Panc1 (cell line): ENCODE data around the gene WDR36. TPM values are rescaled to one million over a fixed set of nuclear protein-coding genes. Genes with fewer than 3 reads are reported as not detected.
A peak's percentile ranks its signal among the peaks of the same experiment; 100 is the strongest.

Experiments used
- ATAC-seq: fragments of 200-7000 bp; cut with Tn5 transposase; 2 replicates; pipeline ENCODE4 v1.9.1; 2020; ENCODE audit warnings: mild to moderate bottlenecking, moderate library complexity
- BruUV-seq: library from RNA; stranded (reverse); fragments of 400-500 nt; replicated peaks from 2 replicates; lab custom pipeline; 2021; lab: Mats Ljungman, UMichigan
- CTCF ChIA-PET: fragments of 300-600 bp; sonication (Branson Sonifier 250); formaldehyde crosslinking; loops from one replicate; lab custom pipeline; 2022; ENCODE audit warnings: antibody characterized with exemption; lab: Charles Lee
- POLR2A ChIA-PET: fragments of 300-600 bp; sonication (Branson Sonifier 250); formaldehyde crosslinking; loops from one replicate; lab custom pipeline; 2022; ENCODE audit warnings: antibody characterized with exemption; lab: Charles Lee
- DNase-seq: peaks from one replicate; pipeline ENCODE4 v3.0.0-alpha.2; 2010; ENCODE audit warnings: low read depth, low spot score
- H3K27ac ChIP-seq: 2 replicates; pipeline ENCODE4 v1.5.1; 2011; ENCODE audit warnings: mild to moderate bottlenecking, low read length, inconsistent platforms
- H3K27me3 ChIP-seq: fragments of 200-500 bp; sonication (Bioruptor generic); 2 replicates; pipeline ENCODE4 v1.6.0; 2014; ENCODE audit warnings: low read length, inconsistent platforms; ENCODE audit not compliant: control insufficient read depth, insufficient read depth
- H3K36me3 ChIP-seq: fragments of 200-500 bp; sonication (Bioruptor generic); 2 replicates; pipeline ENCODE4 v1.5.1; 2014; ENCODE audit warnings: inconsistent platforms, mild to moderate bottlenecking, low read length, moderate library complexity; ENCODE audit not compliant: control insufficient read depth, insufficient read depth
- H3K4me1 ChIP-seq: 2 replicates; pipeline ENCODE4 v1.5.1; 2011; ENCODE audit warnings: inconsistent platforms, mild to moderate bottlenecking, low read length, moderate library complexity; ENCODE audit not compliant: control insufficient read depth, insufficient read depth
- H3K4me3 ChIP-seq, 2 experiments: 2 replicates each; pipeline ENCODE4 v1.5.1; 2011 to 2012; ENCODE audit warnings: low read depth in 2 of 2, low read length in 2 of 2, mild to moderate bottlenecking in 2 of 2, inconsistent platforms in 1 of 2, moderate library complexity in 1 of 2
- H3K9me3 ChIP-seq: fragments of 200-500 bp; sonication (Bioruptor generic); 2 replicates; pipeline ENCODE4 v1.5.1; 2014; ENCODE audit warnings: low read depth, mild to moderate bottlenecking, inconsistent platforms, low read length, moderate library complexity; ENCODE audit not compliant: control insufficient read depth, insufficient read depth
- CTCF ChIP-seq: fragments of 450-650 bp; IDR thresholded peaks from 2 replicates; pipeline ENCODE4 v1.5.1; 2017; ENCODE audit warnings: mild to moderate bottlenecking
- POLR2AphosphoS5 ChIP-seq: IDR thresholded peaks from 2 replicates; pipeline ENCODE4 v1.6.1; 2012; ENCODE audit warnings: mild to moderate bottlenecking, low read depth, low read length, moderate library complexity
- REST ChIP-seq, 2 experiments: IDR thresholded peaks; 2 replicates each; pipeline ENCODE4 v1.6.1; 2011 to 2012; ENCODE audit warnings: low read depth in 2 of 2, control low read depth in 1 of 2, low read length in 1 of 2, mild to moderate bottlenecking in 1 of 2, moderate library complexity in 1 of 2; ENCODE audit not compliant: insufficient read depth in 1 of 2
- SIN3A ChIP-seq: IDR thresholded peaks from 2 replicates; pipeline ENCODE4 v1.6.1; 2012; ENCODE audit warnings: low read depth, mild to moderate bottlenecking, low read length, moderate library complexity, borderline replicate concordance; ENCODE audit not compliant: insufficient read depth
- TCF7L2 ChIP-seq: IDR thresholded peaks from 2 replicates; pipeline ENCODE4 v1.6.1; 2011; ENCODE audit warnings: mild to moderate bottlenecking, low read depth, low read length, inconsistent platforms
- in situ Hi-C: cut with HindIII; loops from 2 replicates; pipeline ENCODE4 v1.10.0; 2016; ENCODE audit warnings: low sequenced_read_pairs, low pct_unique_long_range_greater_than_20kb
- intact Hi-C: fragments of 100-400 bp; cut with micrococcal nuclease; formaldehyde crosslinking; loops from one replicate; pipeline ENCODE4 v1.10.0; 2022; ENCODE audit not compliant: unreplicated experiment
- total RNA-seq: library from RNA; stranded (reverse); gene quantifications from one replicate; pipeline ENCODE4 v1.2.1, GENCODE V29; 2021; ENCODE audit not compliant: unreplicated experiment

Gene WDR36
- total RNA-seq, 1 experiment from 2014 or later, result 33.9 TPM

DNA sequence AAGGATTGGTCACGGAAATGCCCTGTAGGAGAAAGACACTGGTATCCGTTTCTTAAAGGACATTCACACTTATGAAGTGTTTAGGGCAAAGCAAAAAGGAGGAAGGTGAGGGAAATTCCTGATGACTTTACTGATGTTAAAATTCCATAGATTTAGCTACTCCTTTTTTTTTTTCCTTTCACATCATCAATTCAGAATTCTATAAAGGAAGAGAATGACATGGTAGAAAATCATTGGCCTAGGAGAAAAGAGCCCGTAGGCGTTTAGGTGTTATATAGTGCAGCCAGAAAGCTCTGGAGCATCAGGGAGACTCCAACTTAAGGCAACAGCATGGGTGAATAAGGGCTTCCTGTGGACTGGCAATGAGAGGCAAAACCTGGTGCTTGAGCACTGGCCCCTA is 20.7 kb upstream of the WDR36 start, which contains the start of gene TSLP:
TSS of gene TSLP (plus strand) at position 301 of the 400 bp plus-strand sequence. CDS start 178 bp downstream, outside the sequence.
- intact Hi-C loops, result no loop called here
- ChIA-PET POLR2A (no interaction called here), CTCF (no interaction called here)
- TF ChIP-seq TCF7L2, result no peak
- Histone ChIP-seq H3K4me3 (peak within 1 kb of the TSS in 1 of 2 experiments; percentile 58; a peak in 1 of 4 replicates), H3K27me3 (peaks cover 34% of the 10 kb centered on the region), H3K9me3 (no peaks in the 10 kb centered on the region), H3K27ac (no peak within 1 kb of the TSS), H3K36me3 (no peaks in the 10 kb centered on the region), H3K4me1 (0 out of 2 replicates have a peak, but pooled peaks cover 5% of the 10 kb centered on the region)
- no TSS peak for BruUV-seq
- ATAC-seq, result no peak
- in situ Hi-C loops, result no loop called here
- no peak for DNase-seq

GRCh38 chr5:111072949-111073682 is 19.0 kb upstream of the WDR36 start:
- POLR2A ChIA-PET, result no interaction called here
- Histone ChIP-seq H3K9me3 (no peaks in the 10 kb centered on the region), H3K36me3 (no peaks in the 10 kb centered on the region), H3K4me1 (0 out of 2 replicates have a peak, but pooled peaks cover 5% of the 10 kb centered on the region), H3K27me3 (peaks cover 27% of the 10 kb centered on the region), H3K4me3 (peak overlapping the region; percentile 40 to 58), H3K27ac (no peak overlapping the region)
- DNase-seq, result no peak
- no TSS peak for BruUV-seq
- CTCF ChIA-PET, result no interaction called here
- intact Hi-C loops, result no loop called here
- in situ Hi-C loops, result no loop called here
- peak; percentile 82 for ATAC-seq
- TF ChIP-seq REST (IDR thresholded peaks at IDR 0.05; ENCODE audit: insufficient read depth in 1 of 2, low read depth in 2 of 2, low read length in 1 of 2) (no peak), POLR2AphosphoS5 (no peak), SIN3A (no peak), TCF7L2 (no peak), CTCF (no peak)

DNA sequence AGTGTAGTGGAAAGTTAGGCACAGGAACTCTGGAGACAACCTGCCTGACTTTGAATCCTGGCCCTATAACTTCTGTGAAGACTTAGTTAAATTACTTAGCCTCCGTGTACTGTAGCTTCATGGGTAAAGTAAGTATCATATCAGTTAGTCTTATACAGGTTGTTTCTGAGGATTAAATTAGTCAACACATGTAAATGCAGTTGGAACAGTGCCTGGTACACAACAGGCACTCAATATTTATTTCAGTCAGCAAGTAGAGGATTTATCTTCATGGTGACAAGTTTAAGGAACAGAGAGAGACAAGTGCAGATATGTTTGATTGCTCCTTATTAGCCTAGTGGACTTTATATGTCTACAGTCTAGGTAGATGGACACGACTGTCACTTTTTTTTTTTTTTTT is 17.9 kb upstream of the WDR36 start:
- CTCF ChIA-PET, result no interaction called here
- no peaks in the 10 kb centered on the region for H3K9me3 ChIP-seq
- H3K4me1 ChIP-seq, result 0 out of 2 replicates have a peak, but pooled peaks cover 5% of the 10 kb centered on the region
- intact Hi-C loops, result no loop called here
- BruUV-seq, result no TSS peak
- in situ Hi-C loops, result no loop called here
- no peak for ATAC-seq
- no peak overlapping the region for H3K27ac ChIP-seq
- no peak overlapping the region; a peak in 1 of 4 replicates for H3K4me3 ChIP-seq
- POLR2A ChIA-PET, result no interaction called here
- TF ChIP-seq POLR2AphosphoS5, result no peak
- no peak for TF ChIP-seq TCF7L2
- TF ChIP-seq SIN3A, result no peak
- TF ChIP-seq REST (IDR thresholded peaks at IDR 0.05; ENCODE audit: insufficient read depth in 1 of 2, low read depth in 2 of 2, low read length in 1 of 2), result no peak
- no peak for TF ChIP-seq CTCF
- no peak for DNase-seq
- no peaks in the 10 kb centered on the region for H3K36me3 ChIP-seq
- peaks cover 27% of the 10 kb centered on the region for H3K27me3 ChIP-seq
